OCI-LY7 (cell line): Measurements from ENCODE around the gene TMEM135. TPM values are rescaled to one million over a fixed set of nuclear protein-coding genes. Genes with fewer than 3 reads are reported as not detected.
A peak's percentile ranks its signal among the peaks of the same experiment; 100 is the strongest.

Experiments
- Bru-seq: library from RNA; stranded (reverse); fragments of 400-500 nt; gene quantifications from one replicate; lab custom pipeline; 2021; lab: Mats Ljungman, UMichigan
- BruChase-seq, 2 experiments: library from RNA; stranded (reverse); fragments of 400-500 nt; gene quantifications; one replicate each; lab custom pipeline; 2021; lab: Mats Ljungman, UMichigan
- BruUV-seq: library from RNA; stranded (reverse); fragments of 400-500 nt; replicated peaks from 2 replicates; lab custom pipeline; 2021; lab: Mats Ljungman, UMichigan
- CTCF ChIA-PET: fragments of 300-600 bp; sonication (Branson Sonifier 250); formaldehyde crosslinking; loops from one replicate; lab custom pipeline; 2022; ENCODE audit warnings: antibody characterized with exemption; ENCODE audit not compliant: unreplicated experiment; lab: Charles Lee
- POLR2A ChIA-PET: fragments of 300-600 bp; sonication (Branson Sonifier 250); formaldehyde crosslinking; loops from one replicate; lab custom pipeline; 2022; ENCODE audit warnings: antibody characterized with exemption; lab: Charles Lee
- DNase-seq: peaks from one replicate; pipeline ENCODE4 v3.0.0-alpha.2; 2015; ENCODE audit warnings: low spot score
- H2AFZ ChIP-seq: fragments of 200-600 bp; sonication (generic), shearing (Covaris generic); 2 replicates; pipeline ENCODE4 v1.6.1; 2014; ENCODE audit warnings: mild to moderate bottlenecking, antibody characterized with exemption, low read length, moderate library complexity
- H3K27ac ChIP-seq: fragments of 200-600 bp; sonication (generic); 2 replicates; pipeline ENCODE4 v1.5.1; 2014; ENCODE audit warnings: mixed run types, low read depth, mild to moderate bottlenecking, moderate library complexity, low read length, inconsistent platforms; ENCODE audit not compliant: poor library complexity, severe bottlenecking
- H3K36me3 ChIP-seq: fragments of 200-600 bp; sonication (generic); 2 replicates; pipeline ENCODE4 v1.6.1; 2014; ENCODE audit warnings: mild to moderate bottlenecking, antibody characterized with exemption, low read length, moderate library complexity, mixed read lengths; ENCODE audit not compliant: insufficient read depth
- H3K4me1 ChIP-seq: fragments of 200-600 bp; sonication (generic); 2 replicates; pipeline ENCODE4 v1.5.1; 2014; ENCODE audit warnings: mild to moderate bottlenecking, low read length; ENCODE audit not compliant: insufficient read depth, poor library complexity, severe bottlenecking
- H3K4me2 ChIP-seq: fragments of 200-600 bp; sonication (generic); 2 replicates; pipeline ENCODE4 v1.6.1; 2014; ENCODE audit warnings: mild to moderate bottlenecking, low read length
- H3K4me3 ChIP-seq: fragments of 200-600 bp; sonication (generic); 2 replicates; pipeline ENCODE4 v1.5.1; 2014; ENCODE audit warnings: mild to moderate bottlenecking, low read depth, low read length; ENCODE audit not compliant: poor library complexity, severe bottlenecking
- H3K79me2 ChIP-seq: fragments of 200-600 bp; sonication (generic); 2 replicates; pipeline ENCODE4 v1.6.1; 2016; ENCODE audit warnings: low read depth, mild to moderate bottlenecking, low read length, moderate library complexity, mixed read lengths; ENCODE audit not compliant: insufficient read depth
- H3K9me2 ChIP-seq: fragments of 200-600 bp; sonication (generic); 2 replicates; pipeline ENCODE4 v1.6.1; 2016; ENCODE audit warnings: mild to moderate bottlenecking, low read length, mixed read lengths; ENCODE audit not compliant: insufficient read depth
- H3K9me3 ChIP-seq: fragments of 200-600 bp; sonication (generic); 2 replicates; pipeline ENCODE4 v1.6.1; 2014; ENCODE audit warnings: mild to moderate bottlenecking, mixed run types, low read length, mixed read lengths
- H4K20me1 ChIP-seq: fragments of 200-600 bp; sonication (generic); 2 replicates; pipeline ENCODE4 v1.6.1; 2014; ENCODE audit warnings: mild to moderate bottlenecking, antibody characterized with exemption, low read length, moderate library complexity, mixed read lengths; ENCODE audit not compliant: insufficient read depth
- EZH2phosphoT487 ChIP-seq: fragments of 200-600 bp; sonication (generic); IDR thresholded peaks from 2 replicates; pipeline ENCODE4 v1.6.1; 2018; ENCODE audit warnings: low read depth, borderline replicate concordance, mild to moderate bottlenecking, mixed run types, antibody characterized with exemption, low read length, moderate library complexity, mixed read lengths
- intact Hi-C: fragments of 100-400 bp; cut with micrococcal nuclease; formaldehyde crosslinking; loops from one replicate; pipeline ENCODE4 v1.10.0; 2022; ENCODE audit not compliant: unreplicated experiment
- long read RNA-seq: library from polyadenylated mRNA; stranded (forward); transcript quantifications from one replicate; pipeline ENCODE4 v2.0.0, GENCODE V29; 2022
- total RNA-seq, 2 experiments: library from RNA; depleted of rRNA in 1 of 2; stranded (reverse); fragments of >200 nt in 1 of 2; shearing (Covaris generic) in 1 of 2; gene quantifications; 2 replicates each; pipeline ENCODE4 v1.2.3, GENCODE V29; 2014 to 2022
- TF ChIP-seq, protein P1 (sequence below): fragments of 200-600 bp; sonication (generic); conservative IDR thresholded peaks from 2 replicates; pipeline ENCODE4 v1.5.1; 2014; ENCODE audit warnings: mild to moderate bottlenecking, antibody characterized with exemption, low read length, moderate library complexity, mixed read lengths

Gene TMEM135
- total RNA-seq (2014; rRNA removed; shearing (Covaris generic)) = 9.4 and 14.5 TPM in 2 replicates
- total RNA-seq (2022) = 48.2 and 56.4 TPM in 2 replicates
- Bru-seq, nascent RNA = percentile 85 among the genes with signal in this experiment
- BruChase-seq, experiment 1, labeled RNA remaining after a 6-hour chase = percentile 73 among the genes with signal in this experiment
- percentile 75 among the genes with signal in this experiment for BruChase-seq, experiment 2, labeled RNA remaining after a 2-hour chase
- long read RNA-seq, transcript TMEM135-201 (15 exons, 2,433 nt) = major isoform, 24 of 40 reads
- long read RNA-seq, partial matches to known transcripts = 4 of 40 reads
- long read RNA-seq, other reads (novel, unspliced or antisense) = 10 of 40 reads

- H3K79me2 ChIP-seq = peaks cover 36% of the 10 kb centered on the region
- ChIA-PET CTCF (interaction anchor here (0.5 to 0.6 kb wide), 2 partner anchors 122 to 1041 kb away, joined by 3 to 4 read pairs; no protein-coding TSS in a partner anchor), POLR2A (interaction anchor here (0.7 to 1.9 kb wide), 10 partner anchors 9 to 258 kb away, joined by 3 to 7 read pairs (median 4); no protein-coding TSS in a partner anchor)
- peak within 1 kb of the TSS; percentile 54 for H3K27ac ChIP-seq
- H3K4me1 ChIP-seq = peaks cover 27% of the 10 kb centered on the region
- BruUV-seq = no TSS peak
- H3K9me3 ChIP-seq = no peaks in the 10 kb centered on the region
- peak; percentile 97 for DNase-seq
- peak within 1 kb of the TSS; percentile 80 for H2AFZ ChIP-seq
- H3K36me3 ChIP-seq = peaks cover 19% of the 10 kb centered on the region
- intact Hi-C loops = loop anchor here (1.0 to 10.0 kb wide), 4 partner anchors 258 to 1300 kb away; partner anchors contain the start of genes CTSC and EED
- H3K9me2 ChIP-seq = no peaks in the 10 kb centered on the region
- peak within 1 kb of the TSS; percentile 82 for H3K4me2 ChIP-seq
- H3K4me3 ChIP-seq = peak within 1 kb of the TSS; percentile 79
- TF ChIP-seq, protein P1, sequence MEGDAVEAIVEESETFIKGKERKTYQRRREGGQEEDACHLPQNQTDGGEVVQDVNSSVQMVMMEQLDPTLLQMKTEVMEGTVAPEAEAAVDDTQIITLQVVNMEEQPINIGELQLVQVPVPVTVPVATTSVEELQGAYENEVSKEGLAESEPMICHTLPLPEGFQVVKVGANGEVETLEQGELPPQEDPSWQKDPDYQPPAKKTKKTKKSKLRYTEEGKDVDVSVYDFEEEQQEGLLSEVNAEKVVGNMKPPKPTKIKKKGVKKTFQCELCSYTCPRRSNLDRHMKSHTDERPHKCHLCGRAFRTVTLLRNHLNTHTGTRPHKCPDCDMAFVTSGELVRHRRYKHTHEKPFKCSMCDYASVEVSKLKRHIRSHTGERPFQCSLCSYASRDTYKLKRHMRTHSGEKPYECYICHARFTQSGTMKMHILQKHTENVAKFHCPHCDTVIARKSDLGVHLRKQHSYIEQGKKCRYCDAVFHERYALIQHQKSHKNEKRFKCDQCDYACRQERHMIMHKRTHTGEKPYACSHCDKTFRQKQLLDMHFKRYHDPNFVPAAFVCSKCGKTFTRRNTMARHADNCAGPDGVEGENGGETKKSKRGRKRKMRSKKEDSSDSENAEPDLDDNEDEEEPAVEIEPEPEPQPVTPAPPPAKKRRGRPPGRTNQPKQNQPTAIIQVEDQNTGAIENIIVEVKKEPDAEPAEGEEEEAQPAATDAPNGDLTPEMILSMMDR = peak; percentile 23; the same call in 1 of the 2 replicates
- no peak for TF ChIP-seq EZH2phosphoT487
- peaks cover 7% of the 10 kb centered on the region; the same call in 1 of the 2 replicates for H4K20me1 ChIP-seq
These were observed at the start of gene TMEM135 for GRCh38 chr11:87037450-87038234. TSS of gene TMEM135 (plus strand) at chr11:87037934. CDS start at chr11:87038046, 112 bp downstream.

- TF ChIP-seq, protein P1 = no peak
- no peak for TF ChIP-seq EZH2phosphoT487
- H4K20me1 ChIP-seq = no peaks in the 10 kb centered on the region
- no peak overlapping the region for H3K4me3 ChIP-seq
- H3K9me3 ChIP-seq = no peaks in the 10 kb centered on the region
- no peak overlapping the region for H2AFZ ChIP-seq
- H3K4me1 ChIP-seq = no peaks in the 10 kb centered on the region
- intact Hi-C loops = no loop called here
- BruUV-seq = no TSS peak
- ChIA-PET POLR2A (interaction anchor here (0.6 kb wide), 1 partner anchor 17 kb away, joined by 3 read pairs; no protein-coding TSS in a partner anchor), CTCF (no interaction called here)
- no peaks in the 10 kb centered on the region for H3K9me2 ChIP-seq
- no peaks in the 10 kb centered on the region for H3K36me3 ChIP-seq
- no peak overlapping the region for H3K27ac ChIP-seq
- no peak for DNase-seq
- no peak overlapping the region for H3K4me2 ChIP-seq
- no peaks in the 10 kb centered on the region for H3K79me2 ChIP-seq
These were observed 49.3 kb upstream of the TMEM135 start for GRCh38 chr11:86988351-86988881.
